Measurements from ENCODE around the gene TMCC1.

The TMCC1 gene

GRCh38 chr3:129892486-129892856, 1.0 kb downstream of the TMCC1 start:
- no peak for DNase-seq (ENCODE audit: low read depth in 1 of 2, low spot score in 1 of 2)
- Histone ChIP-seq H3K27ac (replicated peaks) (no peak overlapping the region), H3K4me3 (replicated peaks; ENCODE audit: insufficient read depth, low read length) (peak overlapping the region; percentile 82), H3K27me3 (ENCODE audit: insufficient read depth, poor library complexity, severe bottlenecking) (no peaks in the 10 kb centered on the region)
- TF ChIP-seq GABPA (IDR thresholded peaks at IDR 0.05; ENCODE audit: low read depth) (no peak), CTCF (IDR thresholded peaks at IDR 0.05; ENCODE audit: insufficient read depth, low read length) (no peak), SPI1 (IDR thresholded peaks at IDR 0.05; ENCODE audit: borderline replicate concordance, low read depth) (no peak), REST (IDR thresholded peaks at IDR 0.05; ENCODE audit: insufficient replicate concordance, low read depth) (no peak), POLR2AphosphoS5 (IDR thresholded peaks at IDR 0.05; ENCODE audit: low read depth) (no peak)

- TF ChIP-seq POLR2AphosphoS5 (IDR thresholded peaks at IDR 0.05; ENCODE audit: low read depth) (no peak), SPI1 (IDR thresholded peaks at IDR 0.05; ENCODE audit: borderline replicate concordance, low read depth) (no peak), CTCF (IDR thresholded peaks at IDR 0.05; ENCODE audit: insufficient read depth, low read length) (no peak), REST (IDR thresholded peaks at IDR 0.05; ENCODE audit: insufficient replicate concordance, low read depth) (no peak), GABPA (IDR thresholded peaks at IDR 0.05; ENCODE audit: low read depth) (no peak)
- H3K27me3 ChIP-seq (ENCODE audit: insufficient read depth, poor library complexity, severe bottlenecking) = no peaks in the 10 kb centered on the region
- no peak overlapping the region for H3K4me3 ChIP-seq (replicated peaks; ENCODE audit: insufficient read depth, low read length)
- no peak for DNase-seq (ENCODE audit: low read depth in 1 of 2, low spot score in 1 of 2)
- peak overlapping the region; percentile 49 for H3K27ac ChIP-seq (replicated peaks)
Observed at GRCh38 chr3:129890891-129891290, 2.6 kb downstream of the TMCC1 start.

GRCh38 chr3:129890125-129890524, 3.4 kb downstream of the TMCC1 start:
- peak overlapping the region; percentile 49 for H3K27ac ChIP-seq (replicated peaks)
- DNase-seq (ENCODE audit: low read depth in 1 of 2, low spot score in 1 of 2) = peak; percentile 17 to 73
- no peaks in the 10 kb centered on the region for H3K27me3 ChIP-seq (ENCODE audit: insufficient read depth, poor library complexity, severe bottlenecking)
- H3K4me3 ChIP-seq (replicated peaks; ENCODE audit: insufficient read depth, low read length) = no peak overlapping the region
- TF ChIP-seq SPI1 (IDR thresholded peaks at IDR 0.05; ENCODE audit: borderline replicate concordance, low read depth) (no peak), CTCF (IDR thresholded peaks at IDR 0.05; ENCODE audit: insufficient read depth, low read length) (no peak), GABPA (IDR thresholded peaks at IDR 0.05; ENCODE audit: low read depth) (no peak), REST (IDR thresholded peaks at IDR 0.05; ENCODE audit: insufficient replicate concordance, low read depth) (no peak), POLR2AphosphoS5 (IDR thresholded peaks at IDR 0.05; ENCODE audit: low read depth) (peak; percentile 56; the same call in 1 of the 2 replicates)
